Lower lobe of right lung (tissue), 2 donors: ENCODE measurements around the gene SPATA31C2. TPM values are rescaled to one million over a fixed set of nuclear protein-coding genes. Genes with fewer than 3 reads are reported as not detected.

ENCODE experiments used
- ATAC-seq, 2 donors: fragments of 200-7000 bp; cut with Tn5 transposase; one replicate each; pipeline ENCODE4 v1.9.1; 2020 to 2022; ENCODE audit warnings: mild to moderate bottlenecking in 2 of 2, moderate library complexity in 2 of 2
- DNase-seq: peaks from one replicate; pipeline ENCODE4 v3.0.0-alpha.2; 2020
- H3K27ac ChIP-seq: fragments of 200-600 bp; one replicate; pipeline ENCODE4 v1.8.0; 2022
- H3K27me3 ChIP-seq: fragments of 200-600 bp; one replicate; pipeline ENCODE4 v1.8.0; 2022; ENCODE audit warnings: low read depth
- H3K36me3 ChIP-seq: fragments of 200-600 bp; one replicate; pipeline ENCODE4 v1.8.0; 2022; ENCODE audit warnings: mild to moderate bottlenecking
- H3K4me1 ChIP-seq: fragments of 200-600 bp; one replicate; pipeline ENCODE4 v1.8.0; 2022
- H3K4me3 ChIP-seq: fragments of 200-600 bp; one replicate; pipeline ENCODE4 v1.8.0; 2022; ENCODE audit warnings: mild to moderate bottlenecking
- H3K9me3 ChIP-seq: fragments of 200-600 bp; one replicate; pipeline ENCODE4 v1.8.0; 2022
- CTCF ChIP-seq: fragments of 200-600 bp; IDR thresholded peaks from one replicate; pipeline ENCODE4 v1.8.0; 2022; ENCODE audit warnings: antibody characterized with exemption, mild to moderate bottlenecking
- intact Hi-C: fragments of 100-400 bp; cut with DNase I; formaldehyde crosslinking; loops from one replicate; pipeline ENCODE4 v1.11.0; 2022
- total RNA-seq: library from RNA; stranded (reverse); fragmentation: NEBNext Ultra II Directional; extraction: Animal tissue kit (Norgen Biotek cat#: 25700); gene quantifications from one replicate; pipeline ENCODE4 v1.2.1, GENCODE V29; 2021
- donor health status: DM: no; HTN: yes; CAD: no; lungs with severe emphysema.

SPATA31C2 gene
- total RNA-seq, 1 donor from 2014 or later = not detected

GRCh38 chr9:88180081-88180765 is 41.9 kb upstream of the SPATA31C2 start:
- no peak overlapping the region for H3K27ac ChIP-seq
- DNase-seq (no peak), ATAC-seq (peak in 1 of 2 donors; percentile 79)
- no peaks in the 10 kb centered on the region for H3K27me3 ChIP-seq
- intact Hi-C loops = no loop called here
- TF ChIP-seq CTCF = no peak
- no peaks in the 10 kb centered on the region for H3K9me3 ChIP-seq
- no peaks in the 10 kb centered on the region for H3K36me3 ChIP-seq
- no peaks in the 10 kb centered on the region for H3K4me1 ChIP-seq
- H3K4me3 ChIP-seq = no peak overlapping the region

- Histone ChIP-seq H3K9me3 (no peaks in the 10 kb centered on the region), H3K4me3 (no peak overlapping the region), H3K4me1 (no peaks in the 10 kb centered on the region), H3K36me3 (no peaks in the 10 kb centered on the region), H3K27me3 (no peaks in the 10 kb centered on the region), H3K27ac (no peak overlapping the region)
- intact Hi-C loops = no loop called here
- peak; percentile 52 for DNase-seq
- peak; percentile 31 to 74 for ATAC-seq
- TF ChIP-seq CTCF = no peak
These were observed 40.8 kb upstream of the SPATA31C2 start for GRCh38 chr9:88179062-88179521.

- TF ChIP-seq CTCF = no peak
- Histone ChIP-seq H3K4me3 (no peak overlapping the region), H3K27ac (no peak overlapping the region), H3K27me3 (no peaks in the 10 kb centered on the region), H3K36me3 (no peaks in the 10 kb centered on the region), H3K4me1 (no peaks in the 10 kb centered on the region), H3K9me3 (no peaks in the 10 kb centered on the region)
- intact Hi-C loops = no loop called here
- no peak for ATAC-seq
- no peak for DNase-seq
These were observed 40.4 kb upstream of the SPATA31C2 start for GRCh38 chr9:88178641-88179040.

- no peaks in the 10 kb centered on the region for H3K4me1 ChIP-seq
- H3K9me3 ChIP-seq = no peaks in the 10 kb centered on the region
- H3K27ac ChIP-seq = no peak overlapping the region
- no peaks in the 10 kb centered on the region for H3K27me3 ChIP-seq
- intact Hi-C loops = no loop called here
- H3K4me3 ChIP-seq = no peak overlapping the region
- H3K36me3 ChIP-seq = no peaks in the 10 kb centered on the region
- no peak for TF ChIP-seq CTCF
- DNase-seq = no peak
- no peak for ATAC-seq
These were observed 39.1 kb upstream of the SPATA31C2 start for GRCh38 chr9:88177371-88177770.

GRCh38 chr9:88174324-88174723 is 36.0 kb upstream of the SPATA31C2 start:
- Histone ChIP-seq H3K4me3 (no peak overlapping the region), H3K27ac (no peak overlapping the region), H3K9me3 (no peaks in the 10 kb centered on the region), H3K27me3 (no peaks in the 10 kb centered on the region), H3K4me1 (no peaks in the 10 kb centered on the region), H3K36me3 (no peaks in the 10 kb centered on the region)
- TF ChIP-seq CTCF = no peak
- ATAC-seq (no peak), DNase-seq (no peak)
- intact Hi-C loops = no loop called here
